ENCODE results near the gene HSPB1.
"Not testable (repeated sequence)": the region's sequence is repeated elsewhere in the genome, so short reads cannot be mapped to it uniquely, and the experiment has no call there.

HSPB1 gene

DNA sequence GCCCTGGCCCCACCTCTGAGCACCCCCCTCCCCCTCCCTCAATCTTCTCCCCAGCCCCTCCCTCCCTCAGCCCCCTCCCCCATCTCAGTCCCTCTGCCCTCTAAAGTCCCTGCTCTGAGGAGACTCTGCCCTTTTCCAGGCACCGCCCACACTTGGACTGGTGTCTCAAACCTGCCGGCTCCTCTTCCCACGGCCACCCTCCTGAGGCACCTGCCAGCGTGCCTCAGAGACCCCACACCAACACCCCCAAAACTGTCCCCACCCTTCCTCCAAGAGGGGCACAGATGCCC, 34.6 kb upstream of the HSPB1 start:
- no peak overlapping the region for H3K9ac ChIP-seq (ENCODE audit: low read depth, low read length)
- H3K4me1 ChIP-seq (ENCODE audit: insufficient read depth, low read length), result peaks cover 13% of the 10 kb centered on the region
- H3K27ac ChIP-seq (ENCODE audit: low read length), result no peak overlapping the region
- H3K9me3 ChIP-seq (ENCODE audit: insufficient read depth, low read depth, low read length), result no peaks in the 10 kb centered on the region
- peaks cover 28% of the 10 kb centered on the region for H3K27me3 ChIP-seq (ENCODE audit: insufficient read depth, low read length)
- H3K36me3 ChIP-seq (ENCODE audit: insufficient read depth, low read depth, low read length), result no peaks in the 10 kb centered on the region
- no peak overlapping the region; the same call in 1 of the 2 replicates for H3K4me3 ChIP-seq (ENCODE audit: low read length)

GRCh38 chr7:76268376-76268775, 34.1 kb upstream of the HSPB1 start:
- H3K27ac ChIP-seq (ENCODE audit: low read length), result no peak overlapping the region
- H3K36me3 ChIP-seq (ENCODE audit: insufficient read depth, low read depth, low read length), result no peaks in the 10 kb centered on the region
- peaks cover 28% of the 10 kb centered on the region for H3K27me3 ChIP-seq (ENCODE audit: insufficient read depth, low read length)
- H3K4me1 ChIP-seq (ENCODE audit: insufficient read depth, low read length), result peaks cover 19% of the 10 kb centered on the region
- H3K4me3 ChIP-seq (ENCODE audit: low read length), result no peak overlapping the region
- no peak overlapping the region for H3K9ac ChIP-seq (ENCODE audit: low read depth, low read length)
- H3K9me3 ChIP-seq (ENCODE audit: insufficient read depth, low read depth, low read length), result no peaks in the 10 kb centered on the region

- Histone ChIP-seq H3K9ac (ENCODE audit: low read depth, low read length) (peak overlapping the region; percentile 27; the same call in 1 of the 2 replicates), H3K27ac (ENCODE audit: low read length) (no peak overlapping the region), H3K4me1 (ENCODE audit: insufficient read depth, low read length) (peaks cover 19% of the 10 kb centered on the region), H3K27me3 (ENCODE audit: insufficient read depth, low read length) (peaks cover 37% of the 10 kb centered on the region), H3K36me3 (ENCODE audit: insufficient read depth, low read depth, low read length) (no peaks in the 10 kb centered on the region), H3K9me3 (ENCODE audit: insufficient read depth, low read depth, low read length) (no peaks in the 10 kb centered on the region), H3K4me3 (ENCODE audit: low read length) (no peak overlapping the region)
Measured at GRCh38 chr7:76269895-76270294, 32.6 kb upstream of the HSPB1 start.

DNA sequence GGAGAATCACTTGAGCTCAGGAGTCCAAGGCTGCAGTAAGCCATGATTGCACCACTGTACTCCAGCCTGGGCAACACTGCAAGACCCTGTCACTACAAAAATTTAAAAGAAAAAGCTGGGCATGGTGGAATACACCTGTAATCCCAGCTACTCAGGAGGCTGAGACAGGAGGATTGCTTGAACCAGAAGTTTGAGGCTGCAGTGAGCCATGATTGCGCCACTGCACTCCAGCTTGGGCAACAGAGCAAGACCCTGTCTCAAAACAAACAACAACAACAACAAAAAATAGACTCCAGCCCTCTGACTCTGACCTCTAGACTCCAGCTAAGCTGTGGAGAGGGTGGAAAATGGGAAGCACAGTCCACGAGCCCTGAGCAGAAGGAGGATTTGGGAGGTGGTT, 31.1 kb upstream of the HSPB1 start:
- not testable (repeated sequence) for H3K36me3 ChIP-seq (ENCODE audit: insufficient read depth, low read depth, low read length); H3K4me3 ChIP-seq (ENCODE audit: low read length); H3K27ac ChIP-seq (ENCODE audit: low read length); H3K9ac ChIP-seq (ENCODE audit: low read depth, low read length); H3K9me3 ChIP-seq (ENCODE audit: insufficient read depth, low read depth, low read length)
- H3K4me1 ChIP-seq (ENCODE audit: insufficient read depth, low read length), result peaks cover 19% of the 10 kb centered on the region
- peaks cover 40% of the 10 kb centered on the region for H3K27me3 ChIP-seq (ENCODE audit: insufficient read depth, low read length)

DNA sequence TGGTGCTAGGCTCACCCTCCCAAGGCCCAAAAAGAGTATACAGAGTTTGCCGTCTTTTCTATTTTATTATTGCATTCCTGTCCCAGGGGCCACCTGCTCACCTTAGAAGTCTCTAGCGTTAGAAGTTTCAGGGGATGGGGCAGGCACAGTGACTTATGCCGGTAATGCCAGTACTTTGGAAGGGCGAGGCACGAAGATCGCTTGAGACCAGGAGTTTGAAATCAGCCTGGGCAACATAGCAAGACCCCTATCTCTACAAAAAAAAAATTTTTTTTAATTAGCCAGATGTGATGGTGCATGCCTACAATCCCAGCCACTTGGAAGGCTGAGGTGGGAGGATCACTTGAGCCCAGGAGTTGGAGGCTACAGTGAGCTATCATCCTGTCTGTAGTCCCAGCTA, 30.3 kb upstream of the HSPB1 start:
- Histone ChIP-seq H3K27me3 (ENCODE audit: insufficient read depth, low read length) (peaks cover 41% of the 10 kb centered on the region), H3K4me3 (ENCODE audit: low read length) (no peak overlapping the region)

GRCh38 chr7:76272851-76273497, 29.5 kb upstream of the HSPB1 start:
- Histone ChIP-seq H3K9me3 (ENCODE audit: insufficient read depth, low read depth, low read length) (no peaks in the 10 kb centered on the region), H3K4me3 (ENCODE audit: low read length) (peak overlapping the region; percentile 48; the same call in 1 of the 2 replicates), H3K4me1 (ENCODE audit: insufficient read depth, low read length) (peaks cover 19% of the 10 kb centered on the region), H3K36me3 (ENCODE audit: insufficient read depth, low read depth, low read length) (no peaks in the 10 kb centered on the region), H3K9ac (ENCODE audit: low read depth, low read length) (peak overlapping the region; percentile 29; the same call in 1 of the 2 replicates), H3K27me3 (ENCODE audit: insufficient read depth, low read length) (peaks cover 36% of the 10 kb centered on the region), H3K27ac (ENCODE audit: low read length) (peak overlapping the region; percentile 28)

More for the DNA sequence above, 30.3 kb upstream of the HSPB1 start:
- no peaks in the 10 kb centered on the region for H3K9me3 ChIP-seq (ENCODE audit: insufficient read depth, low read depth, low read length)
- no peaks in the 10 kb centered on the region for H3K36me3 ChIP-seq (ENCODE audit: insufficient read depth, low read depth, low read length)
- peaks cover 19% of the 10 kb centered on the region for H3K4me1 ChIP-seq (ENCODE audit: insufficient read depth, low read length)
- H3K9ac ChIP-seq (ENCODE audit: low read depth, low read length), result no peak overlapping the region
- no peak overlapping the region for H3K27ac ChIP-seq (ENCODE audit: low read length)

- H3K9ac ChIP-seq (ENCODE audit: low read depth, low read length), result peak overlapping the region; percentile 29; the same call in 1 of the 2 replicates
- H3K4me3 ChIP-seq (ENCODE audit: low read length), result peak overlapping the region; percentile 48; the same call in 1 of the 2 replicates
- H3K4me1 ChIP-seq (ENCODE audit: insufficient read depth, low read length), result peaks cover 17% of the 10 kb centered on the region
- no peaks in the 10 kb centered on the region for H3K9me3 ChIP-seq (ENCODE audit: insufficient read depth, low read depth, low read length)
- no peak overlapping the region for H3K27ac ChIP-seq (ENCODE audit: low read length)
- H3K27me3 ChIP-seq (ENCODE audit: insufficient read depth, low read length), result peaks cover 35% of the 10 kb centered on the region
- H3K36me3 ChIP-seq (ENCODE audit: insufficient read depth, low read depth, low read length), result no peaks in the 10 kb centered on the region
Measured at GRCh38 chr7:76273503-76273902, 29.0 kb upstream of the HSPB1 start.

DNA sequence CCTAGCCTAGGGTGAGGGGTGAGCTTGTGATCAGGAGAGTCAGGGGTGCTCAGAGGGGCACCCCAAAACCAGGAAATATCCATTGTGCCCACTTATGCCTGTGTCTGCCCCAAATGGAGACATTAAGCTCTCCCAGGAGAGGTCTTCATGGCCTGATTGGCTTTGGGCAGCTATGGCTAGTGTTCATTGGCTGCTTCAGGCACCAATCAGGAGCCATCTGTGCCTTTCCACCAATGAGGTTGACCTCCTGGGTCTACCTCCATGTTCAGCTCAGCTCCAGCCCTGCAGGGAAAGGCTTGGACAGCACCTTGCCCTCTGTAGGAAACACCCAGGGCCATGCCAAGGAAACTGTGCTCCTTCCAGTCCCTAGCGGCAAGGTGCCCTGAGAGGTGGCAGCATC, 23.9 kb upstream of the HSPB1 start:
- Histone ChIP-seq H3K27ac (ENCODE audit: low read length) (no peak overlapping the region), H3K9me3 (ENCODE audit: insufficient read depth, low read depth, low read length) (no peaks in the 10 kb centered on the region), H3K4me1 (ENCODE audit: insufficient read depth, low read length) (peaks cover 7% of the 10 kb centered on the region; the same call in 1 of the 2 replicates), H3K9ac (ENCODE audit: low read depth, low read length) (no peak overlapping the region), H3K4me3 (ENCODE audit: low read length) (no peak overlapping the region), H3K27me3 (ENCODE audit: insufficient read depth, low read length) (peaks cover 67% of the 10 kb centered on the region), H3K36me3 (ENCODE audit: insufficient read depth, low read depth, low read length) (no peaks in the 10 kb centered on the region)

DNA sequence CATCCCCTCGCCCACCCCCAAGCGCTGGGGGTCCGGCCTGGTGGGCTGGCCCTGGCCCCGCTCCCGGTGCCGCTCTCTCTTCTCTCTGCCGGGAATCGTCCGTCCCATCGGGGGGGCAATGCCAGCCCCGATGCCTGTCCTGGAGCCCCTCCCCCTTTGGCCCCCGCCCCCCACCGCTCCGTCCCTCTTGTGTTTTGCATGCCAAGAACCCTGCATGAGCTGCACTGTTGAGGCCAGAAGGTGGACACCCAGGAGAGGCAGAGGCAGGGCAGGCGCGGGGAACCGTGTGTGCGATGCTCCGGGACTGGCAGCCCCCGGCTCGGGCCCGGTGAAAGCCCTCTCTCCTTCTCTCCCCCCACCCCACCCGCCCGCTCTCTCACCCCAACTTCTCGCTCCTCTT, 22.1 kb upstream of the HSPB1 start:
- Histone ChIP-seq H3K36me3 (ENCODE audit: insufficient read depth, low read depth, low read length) (no peaks in the 10 kb centered on the region), H3K9ac (ENCODE audit: low read depth, low read length) (no peak overlapping the region), H3K27ac (ENCODE audit: low read length) (no peak overlapping the region), H3K4me1 (ENCODE audit: insufficient read depth, low read length) (peaks cover 7% of the 10 kb centered on the region; the same call in 1 of the 2 replicates), H3K9me3 (ENCODE audit: insufficient read depth, low read depth, low read length) (no peaks in the 10 kb centered on the region), H3K27me3 (ENCODE audit: insufficient read depth, low read length) (peaks cover 62% of the 10 kb centered on the region), H3K4me3 (ENCODE audit: low read length) (peak overlapping the region; percentile 62; the same call in 1 of the 2 replicates)

GRCh38 chr7:76281006-76281705, 21.3 kb upstream of the HSPB1 start:
- Histone ChIP-seq H3K36me3 (ENCODE audit: insufficient read depth, low read depth, low read length) (no peaks in the 10 kb centered on the region), H3K27ac (ENCODE audit: low read length) (no peak overlapping the region), H3K4me1 (ENCODE audit: insufficient read depth, low read length) (peaks cover 7% of the 10 kb centered on the region; the same call in 1 of the 2 replicates), H3K9ac (ENCODE audit: low read depth, low read length) (no peak overlapping the region), H3K4me3 (ENCODE audit: low read length) (peak overlapping the region; percentile 62), H3K27me3 (ENCODE audit: insufficient read depth, low read length) (peaks cover 62% of the 10 kb centered on the region), H3K9me3 (ENCODE audit: insufficient read depth, low read depth, low read length) (no peaks in the 10 kb centered on the region)

DNA sequence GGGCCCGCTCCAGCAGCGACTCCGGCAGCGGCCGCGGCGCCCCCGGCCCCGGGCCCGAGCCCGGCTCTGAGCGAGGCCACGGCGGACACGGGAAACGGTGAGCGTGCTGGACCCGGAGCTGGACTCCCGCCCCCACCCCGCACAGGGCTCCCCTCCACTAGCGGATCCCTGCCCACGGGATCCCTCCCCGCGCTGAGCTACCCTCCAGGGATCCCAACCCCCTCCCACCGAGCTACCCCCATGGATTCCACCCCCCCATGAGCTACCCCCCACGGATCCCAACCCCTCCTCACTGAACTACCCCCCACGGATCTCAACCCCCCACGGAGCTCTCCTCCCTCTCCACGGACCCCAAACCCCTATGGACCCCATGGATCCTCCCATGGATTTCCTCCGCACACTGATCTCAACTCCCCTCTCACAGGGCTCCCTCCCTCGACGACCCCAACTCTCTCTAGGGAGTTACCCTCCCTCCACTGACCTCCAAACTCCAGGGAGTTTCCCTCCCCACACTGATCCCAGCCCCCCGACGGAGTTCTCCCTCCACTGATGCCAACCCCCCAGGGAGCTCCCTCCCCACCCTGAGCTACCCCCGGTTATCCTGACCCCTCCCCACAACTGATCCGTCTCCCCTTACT, 20.6 kb upstream of the HSPB1 start:
- Histone ChIP-seq H3K27ac (ENCODE audit: low read length) (no peak overlapping the region), H3K4me3 (ENCODE audit: low read length) (peak overlapping the region; percentile 68), H3K36me3 (ENCODE audit: insufficient read depth, low read depth, low read length) (no peaks in the 10 kb centered on the region), H3K9ac (ENCODE audit: low read depth, low read length) (no peak overlapping the region; the same call in 1 of the 2 replicates), H3K9me3 (ENCODE audit: insufficient read depth, low read depth, low read length) (no peaks in the 10 kb centered on the region), H3K4me1 (ENCODE audit: insufficient read depth, low read length) (peaks cover 7% of the 10 kb centered on the region; the same call in 1 of the 2 replicates), H3K27me3 (ENCODE audit: insufficient read depth, low read length) (peaks cover 55% of the 10 kb centered on the region)

All from iPS-20b (cell line).